ENCODE measurements around the gene HLA-DOA. TPM values are rescaled to one million over a fixed set of nuclear protein-coding genes. Genes with fewer than 3 reads are reported as not detected.

The HLA-DOA gene
- total RNA-seq, 1 donor from 2014 or later: 1.5 TPM

Other genes starting within 250 kb of the HLA-DOA start
- gene HLA-DQB2, start 246.1 kb downstream of the HLA-DOA start, total RNA-seq: 3.1 TPM
- not detected for gene HLA-DOB, start 192.6 kb downstream of the HLA-DOA start, total RNA-seq
- gene TAP2, start 170.9 kb downstream of the HLA-DOA start, total RNA-seq: 19.3 TPM
- gene PSMB8, start 165.5 kb downstream of the HLA-DOA start, total RNA-seq: 19.6 TPM
- 19.1 TPM for gene TAP1, start 155.9 kb downstream of the HLA-DOA start, total RNA-seq
- 13.4 TPM for gene PSMB9, start 155.4 kb downstream of the HLA-DOA start, total RNA-seq
- 8.8 TPM for gene HLA-DMB, start 68.6 kb downstream of the HLA-DOA start, total RNA-seq
- 19.7 TPM for gene HLA-DMA, start 56.5 kb downstream of the HLA-DOA start, total RNA-seq
- gene BRD2, start 41.0 kb downstream of the HLA-DOA start, total RNA-seq: 64.1 TPM
- gene HLA-DPA1, start 64.1 kb upstream of the HLA-DOA start, total RNA-seq: 42.8 TPM
- gene HLA-DPB1, start 66.4 kb upstream of the HLA-DOA start, total RNA-seq: 38.4 TPM
- 1.1 TPM for gene COL11A2, start 182.9 kb upstream of the HLA-DOA start, total RNA-seq
- 39.3 TPM for gene RXRB, start 191.1 kb upstream of the HLA-DOA start, total RNA-seq
- 55.4 TPM for gene SLC39A7, start 191.3 kb upstream of the HLA-DOA start, total RNA-seq
- gene HSD17B8, start 195.1 kb upstream of the HLA-DOA start, total RNA-seq: 25.0 TPM
- 27.7 TPM for gene RING1, start 198.9 kb upstream of the HLA-DOA start, total RNA-seq